ENCODE measurements around the gene FBN3.
"Not testable (repeated sequence)": the region's sequence is repeated elsewhere in the genome, so short reads cannot be mapped to it uniquely, and the experiment has no call there.

The FBN3 gene

GRCh38 chr19:8046569-8047165 lies 102.7 kb downstream of the FBN3 start:
- no peak for DNase-seq

GRCh38 chr19:8045872-8046568 lies 103.4 kb downstream of the FBN3 start:
- no peak for DNase-seq

DNA sequence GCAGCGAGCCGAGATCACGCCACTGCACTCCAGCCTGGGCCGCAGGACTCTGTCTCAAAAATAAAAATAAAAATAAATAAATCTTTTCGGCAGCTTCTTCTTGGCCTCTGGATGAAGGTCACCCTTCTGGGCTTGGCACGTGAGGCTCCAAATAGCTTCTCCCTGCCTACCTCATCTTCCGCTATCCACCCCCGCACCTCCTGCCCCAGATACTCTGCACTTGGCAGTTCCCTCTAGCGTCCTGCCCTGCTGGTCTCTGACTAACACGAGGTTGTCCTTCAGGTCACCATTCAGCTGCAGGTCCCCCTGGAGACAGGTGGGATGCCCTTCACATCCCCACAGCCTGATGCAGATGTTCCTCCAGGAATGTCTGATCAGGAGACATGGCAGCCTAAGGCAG lies 105.4 kb downstream of the FBN3 start:
- no peak for DNase-seq

- DNase-seq = no peak
These were observed 106.5 kb downstream of the FBN3 start for GRCh38 chr19:8042900-8043299.

DNA sequence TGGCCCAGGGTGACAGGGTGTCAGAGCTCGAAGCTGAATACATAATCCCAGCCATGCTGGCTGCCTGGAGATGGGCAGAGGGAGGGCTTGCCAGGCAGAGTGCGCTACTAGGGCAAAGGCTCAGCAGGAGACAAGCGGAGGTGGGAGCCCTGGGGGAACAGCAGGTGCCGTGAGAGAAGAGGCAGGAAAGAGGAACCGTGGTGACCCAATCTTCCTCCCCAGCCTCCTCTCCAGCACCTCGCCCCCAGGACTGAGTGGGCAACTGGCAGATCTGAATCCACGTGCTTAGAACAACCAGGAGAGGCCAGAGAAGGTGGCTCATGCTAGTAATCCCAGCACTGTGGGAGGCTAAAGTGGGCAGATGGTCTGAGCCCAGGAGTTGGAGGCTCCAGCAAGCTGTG lies 107.9 kb downstream of the FBN3 start:
- DNase-seq = no peak

- no peak for DNase-seq
These were observed 110.2 kb downstream of the FBN3 start for GRCh38 chr19:8039231-8039630.

- no peak for DNase-seq
These were observed 110.6 kb downstream of the FBN3 start for GRCh38 chr19:8038815-8039214.

- DNase-seq = no peak
These were observed 112.8 kb downstream of the FBN3 start for GRCh38 chr19:8036434-8037099.

DNA sequence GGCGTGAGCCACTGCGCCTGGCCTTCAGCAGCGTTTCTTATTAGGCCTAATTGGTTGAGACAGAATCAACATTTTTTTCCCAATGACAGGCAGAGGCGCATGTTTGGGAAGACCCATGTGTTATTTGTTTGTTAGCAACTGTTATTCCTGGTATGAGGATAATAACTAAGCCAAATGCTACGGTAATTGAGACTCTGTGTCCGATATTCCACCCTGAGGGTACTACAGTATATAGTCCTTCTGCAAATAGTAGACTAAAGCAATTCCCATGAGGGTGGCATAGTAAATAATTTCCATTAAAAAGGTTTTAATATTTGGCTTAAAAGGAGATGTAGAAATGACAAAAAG lies 115.2 kb downstream of the FBN3 start:
- no peak for DNase-seq

GRCh38 chr19:8033287-8034177 lies 115.9 kb downstream of the FBN3 start:
- DNase-seq = not testable (repeated sequence)

GRCh38 chr19:8030960-8031359 lies 118.4 kb downstream of the FBN3 start:
- DNase-seq = no peak

GRCh38 chr19:8028951-8029491 lies 120.4 kb downstream of the FBN3 start:
- no peak for DNase-seq

DNA sequence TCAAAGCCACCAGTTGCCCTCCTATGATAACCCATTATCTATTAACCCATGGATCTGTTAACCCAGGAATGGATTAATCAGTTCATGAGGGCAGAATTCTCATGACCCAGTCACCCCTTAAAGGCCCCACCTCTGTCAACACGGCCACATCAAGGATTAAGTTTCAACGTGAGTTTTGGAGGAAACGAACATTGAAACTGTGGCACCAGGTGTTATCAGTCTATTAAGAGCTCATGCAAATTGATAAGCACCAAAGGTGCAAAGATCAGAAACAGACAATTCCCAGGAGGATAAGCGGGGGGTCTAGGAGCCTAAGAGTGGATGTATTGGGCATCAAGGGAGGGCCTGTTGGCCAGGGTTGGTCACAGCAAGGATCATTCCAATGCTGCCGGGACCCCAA lies 124.1 kb downstream of the FBN3 start:
- no peak for DNase-seq

- not testable (repeated sequence) for DNase-seq
These were observed 125.1 kb downstream of the FBN3 start for GRCh38 chr19:8024256-8024655.

GRCh38 chr19:8023371-8023770 lies 126.0 kb downstream of the FBN3 start:
- no peak for DNase-seq

DNA sequence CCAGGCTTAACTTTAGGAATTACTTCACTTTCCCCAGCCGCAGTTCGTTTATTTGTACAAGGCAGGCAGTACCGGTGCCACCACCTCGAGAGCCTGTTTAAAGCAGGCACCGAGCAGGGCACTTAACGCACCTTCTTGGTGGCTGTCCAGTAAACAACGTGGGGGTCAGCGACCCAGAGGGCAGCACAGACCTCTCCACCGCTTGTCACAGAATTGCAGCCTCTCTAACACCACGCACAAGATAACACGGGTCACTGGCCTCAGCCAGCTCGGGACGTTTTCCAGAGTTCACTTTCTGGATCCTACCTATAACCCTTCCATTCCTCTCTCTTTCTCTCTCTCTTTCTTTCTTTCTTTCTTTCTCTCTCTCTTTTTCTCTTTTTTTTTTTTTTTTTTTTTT lies 127.1 kb downstream of the FBN3 start:
- no peak for DNase-seq

GRCh38 chr19:8021374-8021773 lies 128.0 kb downstream of the FBN3 start:
- DNase-seq = no peak

DNA sequence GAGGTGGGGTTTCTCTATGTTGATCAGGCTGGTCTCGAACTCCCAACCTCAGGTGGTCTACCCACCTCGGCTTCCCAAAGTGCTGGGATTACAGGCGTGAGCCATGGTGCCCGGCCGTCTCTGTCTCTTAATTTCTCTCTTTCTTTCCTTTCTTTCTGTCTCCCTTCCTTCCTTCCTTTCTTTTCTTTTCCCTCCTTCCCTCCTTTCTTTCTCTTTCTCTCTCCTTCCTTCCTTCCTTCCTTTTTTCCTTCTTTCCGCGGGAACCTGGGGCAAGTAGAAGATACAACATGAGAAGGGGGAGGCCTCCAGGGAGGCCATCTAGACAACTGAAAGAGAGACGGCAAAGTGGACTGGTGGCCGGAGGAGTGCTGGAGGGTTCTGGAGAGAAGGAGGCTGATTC lies 128.7 kb downstream of the FBN3 start:
- DNase-seq = no peak

GRCh38 chr19:8017808-8018207 lies 131.6 kb downstream of the FBN3 start:
- DNase-seq = no peak

Data from NCI-H2081 treated with DMSO at 0.1 percent for 48 hours (cell line).